Measurements from ENCODE around the gene SRPRB. TPM values are rescaled to one million over a fixed set of nuclear protein-coding genes. Genes with fewer than 3 reads are reported as not detected.

SRPRB gene, protein sequence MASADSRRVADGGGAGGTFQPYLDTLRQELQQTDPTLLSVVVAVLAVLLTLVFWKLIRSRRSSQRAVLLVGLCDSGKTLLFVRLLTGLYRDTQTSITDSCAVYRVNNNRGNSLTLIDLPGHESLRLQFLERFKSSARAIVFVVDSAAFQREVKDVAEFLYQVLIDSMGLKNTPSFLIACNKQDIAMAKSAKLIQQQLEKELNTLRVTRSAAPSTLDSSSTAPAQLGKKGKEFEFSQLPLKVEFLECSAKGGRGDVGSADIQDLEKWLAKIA
- 53.6 to 66.5 TPM (median 58.1 TPM) in 5 replicates for total RNA-seq (2022; extraction: Qiagen RNA extraction; ENCODE audit: low read depth)

DNA sequence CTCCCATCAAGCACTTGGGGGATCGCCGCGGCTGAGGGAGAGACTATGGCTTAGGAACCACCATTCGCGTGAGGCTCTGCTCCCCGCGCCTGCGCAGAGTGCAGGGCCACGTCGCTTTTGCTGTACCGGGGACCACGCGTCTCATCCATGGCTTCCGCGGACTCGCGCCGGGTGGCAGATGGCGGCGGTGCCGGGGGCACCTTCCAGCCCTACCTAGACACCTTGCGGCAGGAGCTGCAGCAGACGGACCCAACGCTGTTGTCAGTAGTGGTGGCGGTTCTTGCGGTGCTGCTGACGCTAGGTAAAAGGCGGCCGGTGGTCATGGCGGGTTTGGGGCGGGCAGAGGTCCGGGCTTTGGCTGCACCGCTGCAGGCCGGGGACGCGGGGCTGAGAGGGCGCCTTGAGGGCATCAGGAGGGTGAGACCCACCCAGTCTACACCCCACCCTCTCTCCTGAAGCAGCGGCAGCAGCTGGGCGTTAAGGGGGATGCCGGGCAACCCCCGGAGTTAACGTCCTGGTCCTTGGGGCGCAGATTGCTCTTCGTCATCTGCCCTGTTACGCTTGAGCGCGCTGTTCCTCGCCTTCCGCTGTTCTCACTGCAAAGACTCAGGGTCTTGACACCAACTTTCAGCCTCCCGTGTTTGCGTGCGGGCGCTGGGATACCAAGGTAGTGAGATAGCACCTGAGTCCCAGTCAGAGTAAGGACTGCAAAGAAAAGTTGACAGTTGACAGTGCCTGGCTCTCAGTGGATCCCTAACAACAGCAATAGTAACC is at the start of gene SRPRB:
TSS of gene SRPRB (plus strand) at position 114 of the 774 bp plus-strand sequence. CDS start at position 148, 34 bp downstream.

Other genes starting within 250 kb of the SRPRB start
- gene CDV3, start 232.1 kb upstream of the SRPRB start, total RNA-seq (2022; extraction: Qiagen RNA extraction; ENCODE audit: low read depth): 120 to 134 TPM (median 128 TPM) in 5 replicates
- gene TOPBP1, start 143.9 kb upstream of the SRPRB start, total RNA-seq (2022; extraction: Qiagen RNA extraction; ENCODE audit: low read depth): 21.3 to 28.6 TPM (median 24.2 TPM) in 5 replicates
- 0.83 to 3.9 TPM (median 1.4 TPM) in 5 replicates for gene TF, start 59.4 kb upstream of the SRPRB start, total RNA-seq (2022; extraction: Qiagen RNA extraction; ENCODE audit: low read depth)
- 1.9 to 3.3 TPM (median 2.7 TPM) in 5 replicates for gene RAB6B, start 90.1 kb downstream of the SRPRB start, total RNA-seq (2022; extraction: Qiagen RNA extraction; ENCODE audit: low read depth)
- gene SLCO2A1, start 224.1 kb downstream of the SRPRB start, total RNA-seq (2022; extraction: Qiagen RNA extraction; ENCODE audit: low read depth): 0.07 to 0.21 TPM (median 0.15 TPM) in 4 of 5 replicates, not detected in the other